DOHH2 (cell line): ENCODE results near the gene NANS.

Source experiments
- H3F3A ChIP-seq: fragments of 200-600 bp; sonication (generic), shearing (Covaris generic); 2 replicates; pipeline ENCODE4 v1.6.0; 2016; ENCODE audit warnings: antibody characterized with exemption, mild to moderate bottlenecking; ENCODE audit not compliant: control insufficient read depth, insufficient read depth
- H3K27ac ChIP-seq: fragments of 200-600 bp; sonication (generic); 2 replicates; pipeline ENCODE4 v1.5.1; 2014; ENCODE audit warnings: low read depth, mild to moderate bottlenecking, low read length, moderate library complexity
- H3K27me3 ChIP-seq: fragments of 200-600 bp; sonication (generic); 2 replicates; pipeline ENCODE4 v1.6.1; 2014; ENCODE audit warnings: mild to moderate bottlenecking, low read length, mixed read lengths; ENCODE audit not compliant: control insufficient read depth
- H3K36me3 ChIP-seq: fragments of 200-600 bp; sonication (generic); 2 replicates; pipeline ENCODE4 v1.6.1; 2014; ENCODE audit warnings: mild to moderate bottlenecking, low read length, moderate library complexity, mixed read lengths; ENCODE audit not compliant: control insufficient read depth
- H3K4me1 ChIP-seq: fragments of 200-600 bp; sonication (generic); 2 replicates; pipeline ENCODE4 v1.6.1; 2014; ENCODE audit warnings: mild to moderate bottlenecking, low read length, mixed read lengths; ENCODE audit not compliant: control insufficient read depth
- H3K4me2 ChIP-seq: fragments of 200-600 bp; sonication (generic); 2 replicates; pipeline ENCODE4 v1.6.0; 2014; ENCODE audit warnings: mild to moderate bottlenecking, low read length, moderate library complexity
- H3K4me3 ChIP-seq: fragments of 200-600 bp; sonication (generic); 2 replicates; pipeline ENCODE4 v1.5.1; 2014; ENCODE audit warnings: mild to moderate bottlenecking, low read length, mixed read lengths
- H3K79me2 ChIP-seq: fragments of 200-600 bp; sonication (generic); 2 replicates; pipeline ENCODE4 v1.6.1; 2014; ENCODE audit warnings: mild to moderate bottlenecking, low read length, mixed read lengths; ENCODE audit not compliant: control insufficient read depth
- H3K9me2 ChIP-seq: fragments of 200-600 bp; sonication (generic); replicated peaks from 2 replicates; pipeline ENCODE4 v1.6.1; 2014; ENCODE audit warnings: mild to moderate bottlenecking, low read length, mixed read lengths; ENCODE audit not compliant: control insufficient read depth
- H3K9me3 ChIP-seq: fragments of 200-600 bp; sonication (generic); 2 replicates; pipeline ENCODE4 v1.6.1; 2014; ENCODE audit warnings: antibody characterized with exemption, low read length, mixed read lengths; ENCODE audit not compliant: control insufficient read depth, insufficient read depth
- H4K20me1 ChIP-seq: fragments of 200-600 bp; sonication (generic); 2 replicates; pipeline ENCODE4 v1.6.0; 2014; ENCODE audit warnings: low read depth, mild to moderate bottlenecking, antibody characterized with exemption, low read length, moderate library complexity; ENCODE audit not compliant: control insufficient read depth, insufficient read depth
- CTCF ChIP-seq: fragments of 200-600 bp; sonication (generic); IDR thresholded peaks from one replicate; pipeline ENCODE4 v1.5.1; 2014; ENCODE audit warnings: antibody characterized with exemption, mild to moderate bottlenecking, low read depth, low read length; ENCODE audit not compliant: poor library complexity, severe bottlenecking
- EZH2phosphoT487 ChIP-seq: fragments of 200-600 bp; sonication (generic); IDR thresholded peaks from 2 replicates; pipeline ENCODE4 v1.6.1; 2017; ENCODE audit warnings: borderline replicate concordance, mild to moderate bottlenecking, antibody characterized with exemption, low read length, moderate library complexity, mixed read lengths

NANS gene

GRCh38 chr9:98064623-98065392, 8.3 kb downstream of the NANS start:
- Histone ChIP-seq H4K20me1 (0 out of 2 replicates have a peak, but pooled peaks cover 3% of the 10 kb centered on the region), H3K27ac (no peak overlapping the region), H3K9me2 (no peaks in the 10 kb centered on the region), H3K4me2 (no peak overlapping the region), H3F3A (no peaks in the 10 kb centered on the region; the same call in 1 of the 2 replicates), H3K4me3 (no peak overlapping the region), H3K4me1 (no peaks in the 10 kb centered on the region), H3K27me3 (no peaks in the 10 kb centered on the region), H3K9me3 (no peaks in the 10 kb centered on the region), H3K36me3 (peaks cover 73% of the 10 kb centered on the region), H3K79me2 (peaks cover 50% of the 10 kb centered on the region)
- TF ChIP-seq CTCF (no peak), EZH2phosphoT487 (no peak)

DNA sequence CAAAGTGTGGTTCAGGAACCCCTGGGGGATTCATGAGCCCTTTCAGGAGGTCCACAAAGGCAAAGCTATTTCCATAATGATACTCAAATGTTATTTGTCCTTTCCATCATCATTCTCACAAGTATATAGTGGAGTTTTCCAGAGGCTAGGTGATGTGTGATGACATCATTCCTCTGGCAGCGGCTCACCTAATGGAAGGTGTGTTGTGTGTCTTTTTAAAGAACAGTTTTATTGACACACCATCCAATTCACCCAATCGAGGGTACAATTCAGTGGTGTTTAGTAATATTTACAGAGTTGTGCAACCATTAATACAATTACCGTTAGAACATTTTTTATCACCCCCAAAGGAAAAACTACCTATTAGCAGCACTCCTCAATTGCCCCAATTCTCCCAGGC, 9.7 kb downstream of the NANS start:
- Histone ChIP-seq H3F3A (no peaks in the 10 kb centered on the region; the same call in 1 of the 2 replicates), H4K20me1 (0 out of 2 replicates have a peak, but pooled peaks cover 3% of the 10 kb centered on the region), H3K27me3 (no peaks in the 10 kb centered on the region), H3K9me2 (no peaks in the 10 kb centered on the region), H3K4me2 (no peak overlapping the region), H3K79me2 (peaks cover 46% of the 10 kb centered on the region), H3K9me3 (no peaks in the 10 kb centered on the region), H3K27ac (no peak overlapping the region), H3K4me1 (no peaks in the 10 kb centered on the region), H3K4me3 (no peak overlapping the region), H3K36me3 (peaks cover 65% of the 10 kb centered on the region)
- TF ChIP-seq CTCF = no peak
- TF ChIP-seq EZH2phosphoT487 = no peak

- Histone ChIP-seq H3K4me1 (no peaks in the 10 kb centered on the region), H3K36me3 (peaks cover 65% of the 10 kb centered on the region), H3F3A (no peaks in the 10 kb centered on the region; the same call in 1 of the 2 replicates), H3K4me3 (no peak overlapping the region), H3K27me3 (no peaks in the 10 kb centered on the region), H4K20me1 (0 out of 2 replicates have a peak, but pooled peaks cover 3% of the 10 kb centered on the region), H3K79me2 (peaks cover 55% of the 10 kb centered on the region), H3K27ac (no peak overlapping the region), H3K9me2 (no peaks in the 10 kb centered on the region), H3K4me2 (no peak overlapping the region), H3K9me3 (no peaks in the 10 kb centered on the region)
- TF ChIP-seq EZH2phosphoT487 (no peak), CTCF (no peak)
These were observed 10.7 kb downstream of the NANS start for GRCh38 chr9:98067184-98067583.
